Stimulated activated CD4-positive, alpha-beta T cell treated with anti-CD3 and anti-CD28 coated beads, Interleukin-12 subunit alpha, Interleukin-12 subunit beta, amount 100 ng/mL, for 24 hours (primary cell): ENCODE data around the gene ANKRD13C.

Experiments used
- DNase-seq, 2 experiments: peaks; one replicate each; pipeline ENCODE4 v3.0.0-alpha.2; 2020; ENCODE audit warnings: low read depth in 2 of 2

ANKRD13C gene

GRCh38 chr1:70220517-70221237 is 133.8 kb downstream of the ANKRD13C start:
- no peak for DNase-seq

GRCh38 chr1:70220015-70220414 is 134.5 kb downstream of the ANKRD13C start:
- DNase-seq, result no peak

- no peak for DNase-seq
Observed at GRCh38 chr1:70211541-70211940, 143.0 kb downstream of the ANKRD13C start.

- DNase-seq, result no peak
Observed at GRCh38 chr1:70210820-70211219, 143.7 kb downstream of the ANKRD13C start.
